HEK293 (cell line): ENCODE data around the gene TTC23.
A peak's percentile ranks its signal among the peaks of the same experiment; 100 is the strongest.

Source experiments
- CTCF ChIA-PET: fragments of 350-600 bp; formaldehyde crosslinking; extraction: SDS; loops from one replicate; lab custom pipeline; 2021; ENCODE audit warnings: antibody characterized with exemption; lab: Yijun Ruan, JAX
- POLR2A ChIA-PET: fragments of 300-600 bp; formaldehyde crosslinking; extraction: SDS; loops from one replicate; lab custom pipeline; 2020; ENCODE audit warnings: antibody characterized with exemption, inconsistent platforms; lab: Yijun Ruan, JAX
- H3K27ac ChIP-seq: fragments of 200-500 bp; sonication (Bioruptor generic); 2 replicates; pipeline ENCODE4 v1.5.1; 2014; ENCODE audit warnings: low read depth, low read length, control low read depth, inconsistent platforms; ENCODE audit errors: extremely low read depth
- H3K36me3 ChIP-seq, 2 experiments: fragments of 200-500 bp in 1 of 2; sonication (Bioruptor generic) in 1 of 2; 1 replicate in 1 of 2; 2 replicates in 1 of 2; pipeline ENCODE4 v1.5.1; 2014 to 2017; ENCODE audit warnings: inconsistent platforms in 2 of 2, low read length in 2 of 2; ENCODE audit not compliant: control insufficient read depth in 2 of 2, insufficient read depth in 1 of 2
- H3K4me1 ChIP-seq: fragments of 200-500 bp; sonication (Bioruptor generic); 2 replicates; pipeline ENCODE4 v1.5.1; 2014; ENCODE audit warnings: mild to moderate bottlenecking, low read length, inconsistent platforms; ENCODE audit not compliant: control insufficient read depth, insufficient read depth
- H3K4me3 ChIP-seq: 2 replicates; pipeline ENCODE4 v1.5.1; 2011; ENCODE audit warnings: low read depth, mild to moderate bottlenecking, control low read depth, low read length, moderate library complexity
- H3K9me3 ChIP-seq: fragments of 200-500 bp; sonication (Bioruptor generic); 2 replicates; pipeline ENCODE4 v1.5.1; 2014; ENCODE audit warnings: low read depth, low read length, inconsistent platforms; ENCODE audit not compliant: control insufficient read depth, insufficient read depth
- ATF2 ChIP-seq: fragments of 450-650 bp; formaldehyde crosslinking; IDR thresholded peaks from 2 replicates; pipeline ENCODE4 v1.5.1; 2016; ENCODE audit warnings: missing biosample characterization, missing genetic modification characterization, low read depth
- GFI1B ChIP-seq: fragments of 450-650 bp; formaldehyde crosslinking; IDR thresholded peaks from 2 replicates; pipeline ENCODE4 v1.5.1; 2016; ENCODE audit warnings: missing biosample characterization, missing genetic modification characterization
- GLIS1 ChIP-seq: fragments of 450-650 bp; formaldehyde crosslinking; IDR thresholded peaks from 2 replicates; pipeline ENCODE4 v1.5.1; 2016; ENCODE audit warnings: missing biosample characterization, missing genetic modification characterization
- KLF17 ChIP-seq: fragments of 450-650 bp; formaldehyde crosslinking; IDR thresholded peaks from 2 replicates; pipeline ENCODE4 v1.5.1; 2016; ENCODE audit warnings: missing biosample characterization, missing genetic modification characterization
- PRDM1 ChIP-seq: fragments of 450-650 bp; formaldehyde crosslinking; IDR thresholded peaks from 2 replicates; pipeline ENCODE4; 2016; ENCODE audit warnings: missing biosample characterization, missing genetic modification characterization
- SCRT2 ChIP-seq: fragments of 450-650 bp; formaldehyde crosslinking; IDR thresholded peaks from 2 replicates; pipeline ENCODE4 v1.5.1; 2016; ENCODE audit warnings: missing biosample characterization, missing genetic modification characterization
- TRIM28 ChIP-seq: IDR thresholded peaks from 2 replicates; pipeline ENCODE4 v1.6.1; 2011; ENCODE audit warnings: low read length, control low read depth, borderline replicate concordance
- ZIC2 ChIP-seq: fragments of 450-650 bp; formaldehyde crosslinking; IDR thresholded peaks from 2 replicates; pipeline ENCODE4 v1.5.1; 2016; ENCODE audit warnings: missing biosample characterization, missing genetic modification characterization
- ZNF148 ChIP-seq: fragments of 450-650 bp; formaldehyde crosslinking; IDR thresholded peaks from 2 replicates; pipeline ENCODE4 v1.5.0; 2017; ENCODE audit warnings: missing biosample characterization, missing genetic modification characterization, borderline replicate concordance
- ZNF600 ChIP-seq: fragments of 450-650 bp; formaldehyde crosslinking; IDR thresholded peaks from 2 replicates; pipeline ENCODE4 v1.5.1; 2016; ENCODE audit warnings: missing biosample characterization, missing genetic modification characterization
- ZNF629 ChIP-seq: fragments of 450-650 bp; formaldehyde crosslinking; IDR thresholded peaks from 2 replicates; pipeline ENCODE4 v1.5.1; 2017; ENCODE audit warnings: missing biosample characterization, missing genetic modification characterization
- ZNF837 ChIP-seq: fragments of 450-650 bp; formaldehyde crosslinking; IDR thresholded peaks from 2 replicates; pipeline ENCODE4 v1.5.1; 2016; ENCODE audit warnings: missing biosample characterization, missing genetic modification characterization

TTC23 gene

GRCh38 chr15:99139276-99139675, 110.1 kb downstream of the TTC23 start:
- Histone ChIP-seq H3K36me3 (peaks cover 4 to 27% of the 10 kb centered on the region in 2 experiments; a peak in 1 of 3 replicates), H3K4me1 (peaks cover 10% of the 10 kb centered on the region), H3K9me3 (no peaks in the 10 kb centered on the region), H3K4me3 (no peak overlapping the region), H3K27ac (no peak overlapping the region)
- ChIA-PET POLR2A (interaction anchor here (0.6 kb wide), 1 partner anchor 90 kb away, joined by 3 read pairs; no protein-coding TSS in a partner anchor), CTCF (interaction anchor here (0.6 to 1.1 kb wide), 3 partner anchors 39 to 74 kb away, joined by 3 to 5 read pairs (median 3); no protein-coding TSS in a partner anchor)
- TF ChIP-seq ZNF600 (tag by site-specific recombination) (peak; percentile 83), PRDM1 (tag by site-specific recombination) (peak; percentile 82), ZNF629 (tag by site-specific recombination) (0 out of 2 replicates have a peak, but pooled peaks have one; percentile 23), ZNF837 (tag by site-specific recombination) (no peak), GLIS1 (peak; percentile 8; the same call in 1 of the 2 replicates), TRIM28 (no peak), ATF2 (tag by site-specific recombination) (peak; percentile 81), ZIC2 (tag by site-specific recombination) (peak; percentile 33; the same call in 1 of the 2 replicates)

GRCh38 chr15:99138491-99138982, 110.8 kb downstream of the TTC23 start:
- CTCF ChIA-PET: interaction anchor here (0.6 to 1.5 kb wide), 3 partner anchors 38 to 74 kb away, joined by 3 to 4 read pairs (median 3); no protein-coding TSS in a partner anchor
- POLR2A ChIA-PET: interaction anchor here (0.6 to 1.1 kb wide), 3 partner anchors 15 to 89 kb away, joined by 3 read pairs; no protein-coding TSS in a partner anchor
- H3K27ac ChIP-seq: no peak overlapping the region
- no peaks in the 10 kb centered on the region for H3K9me3 ChIP-seq
- TF ChIP-seq SCRT2 (tag by site-specific recombination) (peak; percentile 73), ZNF148 (tag by site-specific recombination) (no peak), GLIS1 (peak; percentile 59), KLF17 (no peak)
- no peak overlapping the region for H3K4me3 ChIP-seq
- H3K36me3 ChIP-seq: peaks cover 4 to 31% of the 10 kb centered on the region in 2 experiments; a peak in 1 of 3 replicates
- H3K4me1 ChIP-seq: peaks cover 10% of the 10 kb centered on the region

GRCh38 chr15:99137877-99138276, 111.5 kb downstream of the TTC23 start:
- POLR2A ChIA-PET: interaction anchor here (1.0 to 1.1 kb wide), 2 partner anchors 14 to 20 kb away, joined by 3 read pairs; no protein-coding TSS in a partner anchor
- CTCF ChIA-PET: interaction anchor here (1.5 kb wide), 1 partner anchor 38 kb away, joined by 4 read pairs; no protein-coding TSS in a partner anchor
- Histone ChIP-seq H3K27ac (no peak overlapping the region), H3K36me3 (peaks cover 4 to 32% of the 10 kb centered on the region in 2 experiments; a peak in 1 of 3 replicates), H3K9me3 (no peaks in the 10 kb centered on the region), H3K4me1 (peaks cover 10% of the 10 kb centered on the region), H3K4me3 (no peak overlapping the region)
- TF ChIP-seq GFI1B (tag by site-specific recombination): no peak
